ENCODE results near the gene PIK3AP1. TPM values are rescaled to one million over a fixed set of nuclear protein-coding genes. Genes with fewer than 3 reads are reported as not detected.
"Not testable (repeated sequence)": the region's sequence is repeated elsewhere in the genome, so short reads cannot be mapped to it uniquely, and the experiment has no call there.

PIK3AP1 gene
- total RNA-seq, 1 donor from 2014 or later = 5.4 TPM

- Histone ChIP-seq H3K4me1 (no peaks in the 10 kb centered on the region), H3K9me3 (replicated peaks) (no peaks in the 10 kb centered on the region), H3K4me3 (no peak overlapping the region), H3K36me3 (no peaks in the 10 kb centered on the region), H3K27ac (replicated peaks) (no peak overlapping the region), H3K27me3 (ENCODE audit: low read depth) (peaks cover 4% of the 10 kb centered on the region)
- TF ChIP-seq CTCF (IDR thresholded peaks at IDR 0.05; ENCODE audit: borderline replicate concordance) = no peak
- intact Hi-C loops (cut with micrococcal nuclease) = loop anchor here (10.0 kb wide), 1 partner anchor 260 kb away; no protein-coding TSS in a partner anchor
- no peak for DNase-seq
These were observed 44.2 kb upstream of the PIK3AP1 start for GRCh38 chr10:96764425-96765060.

- Histone ChIP-seq H3K9me3 (replicated peaks) (no peaks in the 10 kb centered on the region), H3K4me3 (no peak overlapping the region), H3K36me3 (no peaks in the 10 kb centered on the region), H3K27ac (replicated peaks) (no peak overlapping the region), H3K4me1 (no peaks in the 10 kb centered on the region), H3K27me3 (ENCODE audit: low read depth) (peaks cover 4% of the 10 kb centered on the region)
- intact Hi-C loops (cut with micrococcal nuclease) = no loop called here
- DNase-seq = no peak
- no peak for TF ChIP-seq CTCF (IDR thresholded peaks at IDR 0.05; ENCODE audit: borderline replicate concordance)
These were observed 38.1 kb upstream of the PIK3AP1 start for GRCh38 chr10:96758423-96758822.

- intact Hi-C loops (cut with micrococcal nuclease) = no loop called here
- no peaks in the 10 kb centered on the region for H3K4me1 ChIP-seq
- H3K36me3 ChIP-seq = no peaks in the 10 kb centered on the region
- DNase-seq = no peak
- no peak overlapping the region for H3K27ac ChIP-seq (replicated peaks)
- no peaks in the 10 kb centered on the region for H3K9me3 ChIP-seq (replicated peaks)
- H3K27me3 ChIP-seq (ENCODE audit: low read depth) = peaks cover 4% of the 10 kb centered on the region
- H3K4me3 ChIP-seq = no peak overlapping the region
- TF ChIP-seq CTCF (IDR thresholded peaks at IDR 0.05; ENCODE audit: borderline replicate concordance) = no peak
These were observed 36.0 kb upstream of the PIK3AP1 start for GRCh38 chr10:96756111-96756903.

- no peak for DNase-seq
- Histone ChIP-seq H3K4me1 (no peaks in the 10 kb centered on the region), H3K27ac (replicated peaks) (no peak overlapping the region), H3K9me3 (replicated peaks) (no peaks in the 10 kb centered on the region), H3K27me3 (ENCODE audit: low read depth) (no peaks in the 10 kb centered on the region), H3K4me3 (no peak overlapping the region), H3K36me3 (no peaks in the 10 kb centered on the region)
- intact Hi-C loops (cut with micrococcal nuclease) = no loop called here
- TF ChIP-seq CTCF (IDR thresholded peaks at IDR 0.05; ENCODE audit: borderline replicate concordance) = no peak
These were observed 33.6 kb upstream of the PIK3AP1 start for GRCh38 chr10:96753956-96754355.

- intact Hi-C loops (cut with micrococcal nuclease) = no loop called here
- no peak for TF ChIP-seq CTCF (IDR thresholded peaks at IDR 0.05; ENCODE audit: borderline replicate concordance)
- DNase-seq = no peak
- H3K9me3 ChIP-seq (replicated peaks) = no peaks in the 10 kb centered on the region
- H3K27ac ChIP-seq (replicated peaks) = no peak overlapping the region
- H3K4me3 ChIP-seq = no peak overlapping the region
- no peaks in the 10 kb centered on the region for H3K27me3 ChIP-seq (ENCODE audit: low read depth)
- no peaks in the 10 kb centered on the region for H3K4me1 ChIP-seq
- no peaks in the 10 kb centered on the region for H3K36me3 ChIP-seq
These were observed 32.1 kb upstream of the PIK3AP1 start for GRCh38 chr10:96752375-96752774.

- H3K27me3 ChIP-seq (ENCODE audit: low read depth); H3K4me1 ChIP-seq; H3K27ac ChIP-seq (replicated peaks); H3K9me3 ChIP-seq (replicated peaks); H3K36me3 ChIP-seq; intact Hi-C loops (cut with micrococcal nuclease); H3K4me3 ChIP-seq; DNase-seq: not testable (repeated sequence)
These were observed 30.0 kb upstream of the PIK3AP1 start for GRCh38 chr10:96750316-96750715.
